NCI-H226 (cell line): ENCODE measurements around the gene DMPK.
A peak's percentile ranks its signal among the peaks of the same experiment; 100 is the strongest.
"Not testable (repeated sequence)": the region's sequence is repeated elsewhere in the genome, so short reads cannot be mapped to it uniquely, and the experiment has no call there.

Experiments used
- DNase-seq: peaks from one replicate; pipeline ENCODE4 v3.0.0-alpha.2; 2015

Gene DMPK

GRCh38 chr19:45814851-45815480, 32.7 kb upstream of the DMPK start, which contains the start of gene RSPH6A:
RSPH6A (minus strand) TSS chr19:45815308; CDS start chr19:45815176, 132 bp downstream.
- DNase-seq = no peak

- no peak for DNase-seq
Observed at GRCh38 chr19:45814166-45814780, 32.0 kb upstream of the DMPK start.

GRCh38 chr19:45812297-45812696, 30.0 kb upstream of the DMPK start:
- DNase-seq = no peak

GRCh38 chr19:45809643-45810159, 27.4 kb upstream of the DMPK start:
- DNase-seq = peak; percentile 38

- no peak for DNase-seq
Observed at GRCh38 chr19:45805719-45806118, 23.4 kb upstream of the DMPK start.

- DNase-seq = no peak
Observed at GRCh38 chr19:45804959-45805230, 22.6 kb upstream of the DMPK start.

GRCh38 chr19:45804140-45804958, 22.1 kb upstream of the DMPK start:
- DNase-seq = no peak

- DNase-seq = no peak
Observed at GRCh38 chr19:45801603-45802175, 19.4 kb upstream of the DMPK start.

GRCh38 chr19:45800070-45800553, 17.8 kb upstream of the DMPK start:
- DNase-seq = peak; percentile 69

- not testable (repeated sequence) for DNase-seq
Observed at GRCh38 chr19:45799541-45799940, 17.3 kb upstream of the DMPK start.

GRCh38 chr19:45798995-45799517, 16.8 kb upstream of the DMPK start:
- DNase-seq = peak; percentile 80

GRCh38 chr19:45794627-45795026, 12.3 kb upstream of the DMPK start:
- DNase-seq = no peak

- DNase-seq = no peak
Observed at GRCh38 chr19:45793876-45794275, 11.6 kb upstream of the DMPK start.

GRCh38 chr19:45793178-45793564, 10.9 kb upstream of the DMPK start:
- DNase-seq = no peak

- DNase-seq = peak; percentile 93
Observed at GRCh38 chr19:45792470-45793177, 10.3 kb upstream of the DMPK start, which contains the start of gene DMWD. DMWD (minus strand) TSS chr19:45792845; CDS start chr19:45792756, 89 bp downstream.

GRCh38 chr19:45791744-45792469, 9.6 kb upstream of the DMPK start:
- no peak for DNase-seq

GRCh38 chr19:45790942-45791341, 8.7 kb upstream of the DMPK start:
- DNase-seq = no peak

GRCh38 chr19:45789035-45789786, 6.9 kb upstream of the DMPK start:
- no peak for DNase-seq

GRCh38 chr19:45786533-45786894, 4.2 kb upstream of the DMPK start:
- DNase-seq = no peak

- no peak for DNase-seq
Observed at GRCh38 chr19:45785781-45786532, 3.7 kb upstream of the DMPK start.
